ENCODE data around the gene SPCS1. TPM values are rescaled to one million over a fixed set of nuclear protein-coding genes. Genes with fewer than 3 reads are reported as not detected.

Gene SPCS1
- total RNA-seq, 4 donors from 2014 or later: 80.4 to 134 (median 101) TPM

GRCh38 chr3:52678265-52679198, 27.4 kb upstream of the SPCS1 start:
- TF ChIP-seq CTCF (IDR thresholded peaks at IDR 0.05): no peak
- TF ChIP-seq POLR2A (IDR thresholded peaks at IDR 0.05): no peak
- DNase-seq (ENCODE audit: low spot score in 2 of 2): no peak
- 93 to 94% methylated on average over 6 of the region's 6 CpGs for WGBS, 2 donors
- no peak overlapping the region for H3K4me3 ChIP-seq (ENCODE audit: low read depth, poor library complexity, severe bottlenecking)
- intact Hi-C loops (cut with DNase I; ENCODE audit: low total_unique reads): no loop called here

GRCh38 chr3:52679199-52679538, 26.7 kb upstream of the SPCS1 start:
- DNase-seq (ENCODE audit: low spot score in 2 of 2): no peak
- H3K4me3 ChIP-seq (ENCODE audit: low read depth, poor library complexity, severe bottlenecking): no peak overlapping the region
- 64 to 73% methylated on average over 3 of the region's 3 CpGs for WGBS, 2 donors
- TF ChIP-seq POLR2A (IDR thresholded peaks at IDR 0.05) (no peak), CTCF (IDR thresholded peaks at IDR 0.05) (no peak)
- intact Hi-C loops (cut with DNase I; ENCODE audit: low total_unique reads): no loop called here

- TF ChIP-seq POLR2A (IDR thresholded peaks at IDR 0.05) (no peak), CTCF (IDR thresholded peaks at IDR 0.05) (no peak)
- intact Hi-C loops (cut with DNase I; ENCODE audit: low total_unique reads): loop anchor here (10.0 kb wide), 1 partner anchor 225 kb away; the partner anchor contains the start of genes NISCH and TNNC1
Observed at GRCh38 chr3:52679811-52680210, 26.1 kb upstream of the SPCS1 start.

GRCh38 chr3:52681596-52681995, 24.3 kb upstream of the SPCS1 start:
- no peak overlapping the region for H3K4me3 ChIP-seq (ENCODE audit: low read depth, poor library complexity, severe bottlenecking)
- no peak for DNase-seq (ENCODE audit: low spot score in 2 of 2)
- TF ChIP-seq CTCF (IDR thresholded peaks at IDR 0.05): no peak
- no peak for TF ChIP-seq POLR2A (IDR thresholded peaks at IDR 0.05)
- intact Hi-C loops (cut with DNase I; ENCODE audit: low total_unique reads): loop anchor here (10.0 kb wide), 1 partner anchor 227 kb away; the partner anchor contains the start of genes NISCH and TNNC1
- 76 to 78% methylated on average over 3 of the region's 3 CpGs for WGBS, 2 donors

More at GRCh38 chr3:52679811-52680210, 26.1 kb upstream of the SPCS1 start:
- WGBS, 2 donors: 45 to 49% methylated on average over 1 of the region's 1 CpG
- no peak for DNase-seq (ENCODE audit: low spot score in 2 of 2)
- no peak overlapping the region for H3K4me3 ChIP-seq (ENCODE audit: low read depth, poor library complexity, severe bottlenecking)

- TF ChIP-seq POLR2A (IDR thresholded peaks at IDR 0.05) (no peak), CTCF (IDR thresholded peaks at IDR 0.05) (no peak)
- intact Hi-C loops (cut with DNase I; ENCODE audit: low total_unique reads): loop anchor here (10.0 kb wide), 1 partner anchor 227 kb away; the partner anchor contains the start of genes NISCH and TNNC1
- H3K4me3 ChIP-seq (ENCODE audit: low read depth, poor library complexity, severe bottlenecking): no peak overlapping the region
- DNase-seq (ENCODE audit: low spot score in 2 of 2): no peak
Observed at GRCh38 chr3:52682016-52682415, 23.9 kb upstream of the SPCS1 start.

Data from lower leg skin (tissue), 4 donors.